Immature natural killer cell (primary cell): ENCODE measurements around the gene OFD1. TPM values are rescaled to one million over a fixed set of nuclear protein-coding genes. Genes with fewer than 3 reads are reported as not detected.
A peak's percentile ranks its signal among the peaks of the same experiment; 100 is the strongest.

Source experiments
- DNase-seq, 3 donors: peaks; one replicate each; pipeline ENCODE4 v3.0.0; 2022; ENCODE audit warnings: mixed read lengths in 1 of 3
- H3K27ac Mint-ChIP-seq, 6 donors: one replicate each; pipeline ENCODE4 v1.8.0; 2020; ENCODE audit warnings: mixed read lengths in 6 of 6, mild to moderate bottlenecking in 5 of 6, inconsistent platforms in 4 of 6, moderate library complexity in 3 of 6
- H3K27me3 Mint-ChIP-seq, 3 donors: one replicate each; pipeline ENCODE4 v1.8.0; 2020 to 2021; ENCODE audit warnings: low read depth in 3 of 3, mild to moderate bottlenecking in 3 of 3, mixed read lengths in 3 of 3, moderate library complexity in 3 of 3, inconsistent platforms in 1 of 3
- H3K36me3 Mint-ChIP-seq, 3 donors: one replicate each; pipeline ENCODE4 v1.8.0; 2020; ENCODE audit warnings: mixed read lengths in 3 of 3, inconsistent platforms in 2 of 3, mild to moderate bottlenecking in 2 of 3
- H3K4me1 Mint-ChIP-seq, 2 donors: one replicate each; pipeline ENCODE4 v1.8.0; 2020; ENCODE audit warnings: inconsistent platforms in 2 of 2, mild to moderate bottlenecking in 2 of 2, mixed read lengths in 2 of 2, moderate library complexity in 1 of 2
- H3K4me3 Mint-ChIP-seq, 5 donors: one replicate each; pipeline ENCODE4 v1.8.0; 2020; ENCODE audit warnings: mild to moderate bottlenecking in 5 of 5, mixed read lengths in 5 of 5, inconsistent platforms in 3 of 5, moderate library complexity in 3 of 5
- H3K9me3 Mint-ChIP-seq, 6 donors: one replicate each; pipeline ENCODE4 v1.8.0; 2020; ENCODE audit warnings: mild to moderate bottlenecking in 6 of 6, mixed read lengths in 6 of 6, inconsistent platforms in 4 of 6, moderate library complexity in 3 of 6
- polyA plus RNA-seq, 3 donors: library from polyadenylated mRNA; unstranded; fragments of 300-500 nt; fragmentation: Illumina TruSeq; gene quantifications; one replicate each; pipeline ENCODE4 v1.2.3, GENCODE V29; 2021

Gene OFD1
- polyA plus RNA-seq, 3 donors from 2014 or later = 7.5 to 42.1 (median 22.6) TPM

- Mint-ChIP-seq H3K4me3 (no peak overlapping the region), H3K27ac (no peak overlapping the region), H3K9me3 (no peaks in the 10 kb centered on the region), H3K27me3 (peaks cover 0 to 3% (median 2%) of the 10 kb centered on the region in 3 donors), H3K4me1 (peaks cover 4 to 18% of the 10 kb centered on the region in 2 donors), H3K36me3 (peaks cover 0 to 73% (median 43%) of the 10 kb centered on the region in 3 donors)
- DNase-seq = no peak
These were observed 28.9 kb downstream of the OFD1 start for GRCh38 chrX:13763489-13763888.

GRCh38 chrX:13764281-13764680 lies 29.7 kb downstream of the OFD1 start:
- H3K9me3 Mint-ChIP-seq = no peaks in the 10 kb centered on the region
- H3K36me3 Mint-ChIP-seq = peaks cover 0 to 72% (median 49%) of the 10 kb centered on the region in 3 donors
- H3K4me1 Mint-ChIP-seq = peaks cover 4 to 12% of the 10 kb centered on the region in 2 donors
- DNase-seq = no peak
- peaks cover 0 to 3% (median 2%) of the 10 kb centered on the region in 3 donors for H3K27me3 Mint-ChIP-seq
- H3K27ac Mint-ChIP-seq = no peak overlapping the region
- H3K4me3 Mint-ChIP-seq = no peak overlapping the region

DNA sequence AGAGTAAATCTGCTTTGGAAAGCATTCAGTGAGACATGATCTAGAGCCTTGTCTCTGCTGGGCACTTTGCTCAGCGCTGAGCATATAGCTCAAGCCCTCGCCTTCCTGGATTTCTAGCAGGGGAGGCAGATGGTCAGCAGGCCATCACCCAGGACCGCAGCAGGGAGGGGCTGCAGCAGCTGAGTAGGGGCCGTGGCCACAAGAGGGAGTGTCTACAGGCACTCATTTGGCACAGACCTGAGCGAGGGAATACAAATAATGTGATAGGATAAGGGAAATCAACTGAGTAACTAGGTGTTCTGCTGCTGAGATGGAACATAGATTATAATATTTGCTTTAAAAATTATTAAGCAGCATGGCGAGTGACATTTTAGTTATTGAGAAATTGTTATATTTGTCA lies 30.2 kb downstream of the OFD1 start:
- H3K36me3 Mint-ChIP-seq = peaks cover 0 to 74% (median 53%) of the 10 kb centered on the region in 3 donors

GRCh38 chrX:13768939-13769338 lies 34.4 kb downstream of the OFD1 start:
- H3K27me3 Mint-ChIP-seq = peaks cover 0 to 3% (median 2%) of the 10 kb centered on the region in 3 donors
- H3K36me3 Mint-ChIP-seq = peaks cover 0 to 62% (median 33%) of the 10 kb centered on the region in 3 donors

More for the DNA sequence above, 30.2 kb downstream of the OFD1 start:
- DNase-seq = no peak
- Mint-ChIP-seq H3K9me3 (no peaks in the 10 kb centered on the region), H3K4me3 (no peak overlapping the region), H3K27me3 (peaks cover 0 to 3% (median 2%) of the 10 kb centered on the region in 3 donors), H3K27ac (peak overlapping the region in 2 of 6 donors; percentile 31 to 41), H3K4me1 (peaks cover 4 to 10% of the 10 kb centered on the region in 2 donors)

DNA sequence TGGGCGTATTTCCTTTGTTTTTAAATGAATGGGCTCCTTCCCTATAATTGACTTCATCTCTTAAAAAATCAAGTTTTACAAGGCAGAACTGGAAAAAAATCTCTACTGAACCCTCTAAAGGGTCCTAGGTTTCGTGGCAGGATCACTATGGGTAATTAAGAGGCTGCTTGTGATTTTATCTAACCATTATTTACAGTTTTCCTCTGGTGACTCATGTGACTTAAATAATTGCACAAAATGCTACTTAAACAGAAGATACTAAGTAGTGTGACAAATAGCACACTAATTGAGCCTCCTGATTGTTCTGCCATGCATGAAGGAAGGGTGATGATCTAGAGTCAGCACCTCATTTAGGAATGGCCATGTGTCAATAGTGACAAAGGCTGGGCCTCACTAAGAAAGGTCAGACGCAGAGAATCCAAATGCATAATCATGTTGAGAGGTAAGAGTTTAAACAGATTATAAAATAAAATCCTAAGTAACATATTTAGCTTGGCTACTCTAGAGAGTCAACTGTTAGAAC lies 35.5 kb downstream of the OFD1 start:
- Mint-ChIP-seq H3K9me3 (no peaks in the 10 kb centered on the region), H3K36me3 (peaks cover 0 to 67% (median 43%) of the 10 kb centered on the region in 3 donors), H3K4me3 (no peak overlapping the region), H3K27ac (peak overlapping the region in 2 of 6 donors; percentile 3 to 63), H3K4me1 (peaks cover 0 to 2% of the 10 kb centered on the region in 2 donors), H3K27me3 (peaks cover 0 to 2% (median 0%) of the 10 kb centered on the region in 3 donors)
- DNase-seq = no peak

More at GRCh38 chrX:13768939-13769338, 34.4 kb downstream of the OFD1 start:
- H3K4me1 Mint-ChIP-seq = peaks cover 0 to 2% of the 10 kb centered on the region in 2 donors
- no peak for DNase-seq
- H3K27ac Mint-ChIP-seq = no peak overlapping the region
- no peaks in the 10 kb centered on the region for H3K9me3 Mint-ChIP-seq
- no peak overlapping the region for H3K4me3 Mint-ChIP-seq

DNA sequence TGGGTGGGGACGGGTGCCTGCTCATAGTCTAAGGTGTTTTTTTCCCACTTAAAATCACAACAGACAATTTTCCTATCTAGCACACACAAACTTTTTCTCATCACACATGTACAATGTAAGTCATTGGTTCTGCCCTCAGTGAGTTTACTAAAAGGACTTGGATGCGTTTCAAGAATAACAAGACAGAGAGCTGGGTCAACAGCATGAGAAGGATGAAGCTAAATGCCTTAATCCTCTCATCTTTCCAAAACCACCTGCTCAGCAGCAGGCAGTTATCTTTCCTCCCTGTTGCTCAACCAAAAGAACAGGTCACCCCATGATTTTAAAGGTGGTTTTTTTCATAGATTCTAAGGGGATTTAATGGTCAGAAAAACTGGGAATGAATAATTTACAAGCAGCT lies 40.1 kb downstream of the OFD1 start:
- DNase-seq = no peak
- no peak overlapping the region for H3K4me3 Mint-ChIP-seq
- H3K36me3 Mint-ChIP-seq = peaks cover 0 to 36% (median 11%) of the 10 kb centered on the region in 3 donors
- no peak overlapping the region for H3K27ac Mint-ChIP-seq
- no peaks in the 10 kb centered on the region for H3K27me3 Mint-ChIP-seq
- H3K4me1 Mint-ChIP-seq = peaks cover 0 to 3% of the 10 kb centered on the region in 2 donors
- H3K9me3 Mint-ChIP-seq = no peaks in the 10 kb centered on the region

DNA sequence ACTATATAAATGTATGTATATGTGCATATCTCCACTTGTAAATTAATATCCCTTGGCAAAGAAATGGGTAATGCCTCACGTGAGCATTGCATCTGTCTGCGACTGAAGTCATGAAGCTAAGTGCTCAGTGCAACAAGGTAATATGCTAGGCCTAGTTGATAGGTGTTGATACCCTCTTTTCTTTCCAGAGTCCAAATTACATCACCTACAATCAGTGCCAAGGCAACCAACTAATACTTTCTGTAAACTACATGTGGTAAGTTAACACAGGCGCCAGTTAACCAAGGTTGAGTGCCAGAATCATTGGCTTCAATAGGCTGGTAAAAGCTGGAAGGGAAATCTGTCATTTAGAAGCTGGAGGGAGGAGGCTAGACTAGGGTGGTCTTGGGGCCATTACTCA lies 41.3 kb downstream of the OFD1 start:
- no peaks in the 10 kb centered on the region for H3K9me3 Mint-ChIP-seq
- no peaks in the 10 kb centered on the region for H3K27me3 Mint-ChIP-seq
- peaks cover 0 to 27% (median 11%) of the 10 kb centered on the region in 3 donors for H3K36me3 Mint-ChIP-seq
- peaks cover 0 to 2% of the 10 kb centered on the region in 2 donors for H3K4me1 Mint-ChIP-seq
- no peak overlapping the region for H3K27ac Mint-ChIP-seq
- no peak for DNase-seq
- H3K4me3 Mint-ChIP-seq = no peak overlapping the region

- Mint-ChIP-seq H3K27ac (peak overlapping the region in 1 of 6 donors; percentile 80), H3K4me1 (peaks cover 0 to 6% of the 10 kb centered on the region in 2 donors), H3K36me3 (peaks cover 0 to 27% (median 11%) of the 10 kb centered on the region in 3 donors), H3K27me3 (no peaks in the 10 kb centered on the region), H3K9me3 (no peaks in the 10 kb centered on the region), H3K4me3 (no peak overlapping the region)
- no peak for DNase-seq
These were observed 41.8 kb downstream of the OFD1 start for GRCh38 chrX:13776387-13776786.

- Mint-ChIP-seq H3K9me3 (no peaks in the 10 kb centered on the region), H3K4me3 (peak overlapping the region in 1 of 5 donors; percentile 34), H3K4me1 (peaks cover 0 to 9% of the 10 kb centered on the region in 2 donors), H3K36me3 (peaks cover 0 to 17% (median 10%) of the 10 kb centered on the region in 3 donors), H3K27ac (peak overlapping the region; percentile 17 to 57 (median 46)), H3K27me3 (no peaks in the 10 kb centered on the region)
- no peak for DNase-seq
These were observed 44.4 kb downstream of the OFD1 start for GRCh38 chrX:13778916-13779315.

DNA sequence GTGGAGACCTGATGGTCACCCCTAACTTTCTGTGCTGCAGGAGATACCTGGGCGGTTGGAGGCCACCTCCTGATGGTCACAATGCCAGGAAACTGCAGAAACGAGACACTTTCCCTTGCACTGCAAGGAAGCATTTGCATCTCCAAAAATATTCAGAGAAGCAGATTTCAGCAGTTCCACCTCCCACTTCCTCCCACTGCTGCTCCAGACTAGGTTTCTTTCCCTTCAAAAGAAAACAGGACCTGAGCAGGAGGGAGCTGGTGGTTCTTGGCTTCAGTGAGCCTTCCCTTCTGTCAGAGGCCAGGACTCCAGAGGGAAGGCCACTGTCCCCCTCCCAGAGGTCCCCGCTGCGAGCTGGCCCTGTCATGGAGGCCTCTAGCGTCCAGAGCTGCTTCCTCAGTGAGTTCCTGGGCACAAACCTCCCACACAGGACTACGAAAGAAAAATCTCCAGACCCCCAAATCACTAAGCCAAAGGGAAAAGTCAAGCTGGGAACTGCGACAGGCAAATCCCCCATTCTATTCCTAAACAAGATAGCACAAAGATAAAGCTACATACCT lies 46.4 kb downstream of the OFD1 start:
- DNase-seq = no peak
- H3K4me1 Mint-ChIP-seq = peaks cover 0 to 9% of the 10 kb centered on the region in 2 donors
- H3K9me3 Mint-ChIP-seq = no peaks in the 10 kb centered on the region
- peaks cover 0 to 2% (median 0%) of the 10 kb centered on the region in 3 donors for H3K27me3 Mint-ChIP-seq
- H3K36me3 Mint-ChIP-seq = peaks cover 0 to 8% (median 0%) of the 10 kb centered on the region in 3 donors
- H3K27ac Mint-ChIP-seq = peak overlapping the region in 4 of 6 donors; percentile 18 to 76 (median 56)
- H3K4me3 Mint-ChIP-seq = no peak overlapping the region

GRCh38 chrX:13786048-13786447 lies 51.5 kb downstream of the OFD1 start:
- Mint-ChIP-seq H3K36me3 (no peaks in the 10 kb centered on the region), H3K27me3 (peaks cover 0 to 4% (median 2%) of the 10 kb centered on the region in 3 donors), H3K27ac (no peak overlapping the region), H3K4me3 (no peak overlapping the region), H3K4me1 (peaks cover 0 to 7% of the 10 kb centered on the region in 2 donors), H3K9me3 (no peaks in the 10 kb centered on the region)
- no peak for DNase-seq

DNA sequence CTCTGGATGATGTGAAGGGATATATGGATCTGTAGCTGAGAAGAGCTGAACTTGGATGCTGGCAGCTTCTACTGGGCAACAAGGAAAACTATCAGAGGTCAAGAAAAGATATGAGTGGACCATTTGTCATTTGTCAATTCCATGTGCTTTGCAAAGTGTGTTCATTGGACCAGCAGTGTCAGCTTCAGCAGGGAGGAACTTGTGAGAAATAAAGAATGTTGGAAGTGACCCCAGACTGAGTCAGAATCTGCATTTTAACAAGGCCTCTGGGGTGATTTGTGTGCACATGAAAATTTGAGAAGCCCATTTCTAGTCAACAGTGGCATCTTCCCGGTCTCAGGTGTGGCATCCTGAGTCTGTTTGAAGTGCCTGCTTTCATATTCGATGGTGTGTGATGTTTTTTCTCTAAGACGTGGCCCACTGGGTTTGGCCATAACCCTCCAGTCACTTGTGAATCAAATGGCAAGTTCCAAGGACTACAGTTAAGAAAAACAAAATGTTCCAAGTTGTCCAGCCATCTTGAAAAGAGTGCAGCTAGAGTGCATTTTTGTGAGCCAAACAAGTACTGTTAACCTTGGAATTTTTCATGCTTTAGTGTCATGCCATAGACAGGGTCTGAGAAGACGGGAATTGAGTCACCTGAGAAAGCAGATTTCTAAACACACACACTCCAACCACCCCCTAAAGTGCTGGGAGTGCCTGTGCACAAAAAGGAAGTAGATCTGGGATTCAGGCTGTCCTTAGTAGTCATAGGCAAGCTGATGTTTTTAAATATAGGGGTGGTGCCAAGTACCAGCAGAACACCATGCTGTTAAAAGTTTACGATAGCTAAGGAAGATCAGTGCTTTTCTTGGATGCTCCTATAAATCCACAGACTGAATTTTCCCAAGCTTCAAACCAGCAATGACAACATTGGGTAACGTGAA lies 55.9 kb downstream of the OFD1 start:
- H3K36me3 Mint-ChIP-seq = no peaks in the 10 kb centered on the region
- no peak for DNase-seq
- H3K4me1 Mint-ChIP-seq = peaks cover 6 to 9% of the 10 kb centered on the region in 2 donors
- no peak overlapping the region for H3K27ac Mint-ChIP-seq
- peaks cover 2 to 4% (median 4%) of the 10 kb centered on the region in 3 donors for H3K27me3 Mint-ChIP-seq
- H3K9me3 Mint-ChIP-seq = no peaks in the 10 kb centered on the region
- no peak overlapping the region for H3K4me3 Mint-ChIP-seq

DNA sequence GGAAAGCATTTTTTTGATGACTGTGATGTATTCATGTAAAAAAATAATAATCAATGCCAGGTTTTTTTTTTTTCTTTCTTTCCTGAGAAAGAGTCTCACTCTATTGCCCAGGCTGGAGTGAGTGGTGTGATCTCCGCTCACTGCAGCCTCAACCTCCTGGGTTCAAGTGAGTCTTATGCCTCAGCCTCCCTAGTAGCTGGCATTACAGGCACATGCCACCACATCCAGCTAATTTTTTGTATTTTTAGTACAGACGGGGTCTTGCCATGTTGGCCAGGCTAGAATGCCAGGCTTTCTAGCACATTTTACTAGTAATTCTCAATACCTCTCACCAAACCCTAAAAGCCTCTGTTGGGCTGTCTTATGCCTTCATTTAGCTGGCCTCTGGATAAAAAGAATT lies 56.6 kb downstream of the OFD1 start:
- H3K9me3 Mint-ChIP-seq = no peaks in the 10 kb centered on the region
- peaks cover 7 to 11% of the 10 kb centered on the region in 2 donors for H3K4me1 Mint-ChIP-seq

GRCh38 chrX:13791559-13791958 lies 57.0 kb downstream of the OFD1 start:
- Mint-ChIP-seq H3K4me3 (no peak overlapping the region), H3K27me3 (peaks cover 2 to 5% (median 4%) of the 10 kb centered on the region in 3 donors), H3K9me3 (no peaks in the 10 kb centered on the region), H3K4me1 (peaks cover 11 to 15% of the 10 kb centered on the region in 2 donors), H3K27ac (no peak overlapping the region), H3K36me3 (no peaks in the 10 kb centered on the region)
- no peak for DNase-seq

More for the DNA sequence above, 56.6 kb downstream of the OFD1 start:
- DNase-seq = no peak
- no peak overlapping the region for H3K4me3 Mint-ChIP-seq
- no peak overlapping the region for H3K27ac Mint-ChIP-seq
- H3K36me3 Mint-ChIP-seq = no peaks in the 10 kb centered on the region
- peaks cover 2 to 4% (median 4%) of the 10 kb centered on the region in 3 donors for H3K27me3 Mint-ChIP-seq
